Superior temporal gyrus (tissue), 1 donor: ENCODE measurements around the gene RGMA.
"Not testable (repeated sequence)": the region's sequence is repeated elsewhere in the genome, so short reads cannot be mapped to it uniquely, and the experiment has no call there.

Experiments
- DNase-seq: peaks from one replicate; pipeline ENCODE4 v3.0.0-alpha.2; 2016; ENCODE audit errors: extremely low spot score

The RGMA gene

DNA sequence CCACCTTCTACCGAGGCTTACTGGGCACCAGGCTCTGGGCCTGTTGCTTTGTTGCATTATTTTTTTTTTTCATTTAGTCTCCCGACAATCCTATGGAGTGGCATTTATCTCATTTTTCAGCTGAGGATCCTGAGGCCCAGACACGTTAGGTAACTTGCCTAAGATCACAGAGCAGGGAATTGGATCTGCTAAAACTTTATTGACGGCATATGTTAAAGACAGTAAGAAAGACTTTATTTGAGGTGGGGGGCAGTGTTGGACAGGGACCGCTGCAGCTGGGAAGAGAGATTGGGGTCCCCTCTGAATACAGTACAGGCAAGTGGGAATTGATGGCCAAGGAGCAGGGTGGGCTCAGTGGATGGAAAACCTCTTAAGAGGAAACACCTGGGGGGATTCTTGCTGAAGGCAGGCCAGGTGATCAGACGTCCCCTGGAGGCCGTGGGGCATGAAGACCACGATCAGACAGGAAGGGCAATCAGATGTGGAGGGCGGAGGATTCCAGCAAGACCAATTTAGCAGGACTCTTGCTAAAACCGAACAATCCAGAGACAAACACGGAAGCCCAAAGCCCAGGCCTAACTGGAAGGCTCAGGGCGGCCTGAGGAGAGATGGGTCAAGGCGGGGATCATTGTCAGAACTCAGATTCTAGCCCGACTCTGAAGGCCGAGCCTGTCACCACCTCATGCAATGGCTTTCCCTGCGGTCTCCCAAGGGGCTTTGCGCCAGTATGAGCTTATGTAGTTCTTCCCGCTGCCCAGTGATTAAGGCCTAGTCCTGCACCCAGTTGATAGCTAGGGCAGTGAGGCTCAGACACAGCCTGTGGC lies 53.7 kb downstream of the RGMA start:
- no peak for DNase-seq

DNA sequence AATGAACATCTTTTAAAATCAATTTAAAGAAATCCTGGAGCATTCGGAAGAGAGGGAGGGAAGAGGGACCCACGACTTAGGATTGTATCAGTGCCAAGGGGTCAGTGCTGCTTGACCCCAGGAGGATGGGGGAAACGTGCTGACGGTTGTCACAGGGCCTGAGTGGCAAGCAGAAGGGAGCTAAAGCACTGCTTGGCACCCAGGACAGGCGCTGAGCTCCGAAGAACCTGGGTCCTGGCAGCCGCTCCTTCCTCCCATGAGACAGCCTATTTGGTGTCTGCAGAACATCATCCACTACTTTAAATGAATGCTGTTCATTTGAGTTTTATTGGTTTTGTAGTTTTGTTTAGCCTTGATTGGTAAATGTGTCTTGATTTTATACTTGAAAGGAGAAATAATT lies 54.5 kb downstream of the RGMA start:
- DNase-seq, result no peak

DNA sequence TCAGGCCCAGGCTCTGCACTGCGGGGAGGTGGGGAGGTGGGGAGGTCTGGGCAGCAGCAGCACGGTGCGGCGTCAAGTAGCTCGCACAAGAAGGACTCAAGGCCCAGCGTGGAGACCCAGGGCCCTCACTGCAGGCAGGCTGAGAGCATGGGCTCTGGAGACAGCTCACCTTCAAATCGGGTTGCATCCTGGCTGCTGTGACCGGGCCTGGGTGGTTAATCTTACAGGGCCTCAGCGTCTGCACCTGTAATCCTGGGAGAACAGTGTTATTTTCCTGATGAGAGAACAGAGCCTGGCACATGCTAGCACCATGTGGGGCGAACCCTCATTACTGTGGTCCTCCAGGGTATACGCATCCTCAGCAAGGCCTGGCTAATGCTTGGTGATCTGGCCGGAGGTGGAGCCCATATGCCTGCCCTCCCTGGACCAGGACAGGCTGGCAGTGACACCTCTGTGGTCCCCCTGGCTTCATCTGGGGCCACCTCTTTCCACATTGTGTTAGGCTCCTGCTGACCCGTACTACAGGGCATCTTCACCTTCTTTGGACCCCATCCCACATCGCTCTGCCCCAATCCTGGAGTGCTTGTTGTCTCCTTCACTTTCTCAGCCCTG lies 55.5 kb downstream of the RGMA start:
- no peak for DNase-seq

DNA sequence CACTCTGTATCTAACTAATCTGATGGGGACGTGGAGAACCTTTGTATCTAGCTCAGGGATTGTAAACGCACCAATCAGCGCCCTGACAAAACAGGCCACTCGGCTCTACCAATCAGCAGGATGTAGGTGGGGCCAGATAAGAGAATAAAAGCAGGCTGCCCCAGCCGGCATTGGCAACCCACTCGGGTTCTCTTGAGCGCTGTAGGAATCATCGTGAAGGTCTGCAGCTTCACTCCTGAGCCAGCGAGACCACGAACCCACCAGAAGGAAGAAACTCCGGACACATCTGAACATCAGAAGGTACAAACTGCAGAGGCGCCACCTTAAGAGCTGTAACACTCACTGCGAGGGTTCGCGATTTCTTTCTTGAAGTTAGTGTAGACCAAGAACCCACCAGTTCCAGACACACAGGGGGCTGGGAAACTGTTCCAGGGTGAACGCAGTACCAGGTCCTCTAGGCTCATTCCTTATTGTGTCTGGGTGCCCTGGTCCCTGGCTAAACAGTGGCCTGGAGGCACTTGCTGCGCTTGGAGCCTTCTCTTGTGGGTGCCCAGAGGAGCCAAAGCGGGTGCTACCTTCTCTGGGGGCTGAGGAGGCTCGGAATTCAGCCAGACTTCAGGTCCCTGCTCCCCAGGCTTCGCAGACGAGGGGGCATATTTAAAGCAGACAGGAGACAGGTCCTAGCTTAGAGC lies 56.4 kb downstream of the RGMA start:
- not testable (repeated sequence) for DNase-seq

DNA sequence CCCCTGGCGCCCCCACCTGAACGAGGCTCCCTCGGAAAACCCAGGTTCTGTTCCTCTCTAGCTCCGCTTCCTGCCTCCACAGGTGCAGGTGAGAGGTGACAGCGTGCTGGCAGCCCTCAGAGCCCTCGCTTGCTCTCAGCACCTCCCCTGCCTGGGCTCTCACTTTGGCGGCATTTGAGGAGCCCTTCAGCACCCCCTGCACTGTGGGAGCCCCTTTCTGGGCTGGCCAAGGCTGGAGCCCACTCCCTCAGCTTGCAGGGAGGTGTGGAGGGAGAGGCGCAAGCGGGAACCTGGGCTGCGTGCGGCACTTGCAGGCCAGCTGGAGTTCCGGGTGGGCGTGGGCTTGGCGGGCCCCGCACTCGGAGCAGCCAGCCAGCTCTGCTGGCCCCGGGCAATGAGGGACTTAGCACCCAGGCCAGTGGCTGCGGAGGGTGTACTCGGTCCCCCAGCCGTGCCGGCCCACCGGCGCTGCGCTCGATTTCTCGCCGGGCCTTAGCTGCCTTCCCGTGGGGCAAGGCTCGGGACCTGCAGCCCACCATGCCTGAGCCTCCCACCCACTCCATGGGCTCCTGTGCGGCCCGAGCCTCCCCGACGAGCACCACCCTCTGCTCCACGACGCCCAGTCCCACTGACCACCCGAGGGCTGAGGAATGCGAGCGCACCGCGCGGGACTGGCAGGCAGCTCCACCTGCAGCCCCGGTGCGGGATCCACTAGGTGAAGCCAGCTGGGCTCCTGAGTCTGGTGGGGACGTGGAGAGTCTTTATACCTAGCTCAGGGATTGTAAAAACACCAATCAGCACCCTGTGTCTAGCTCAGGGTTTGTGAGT lies 57.2 kb downstream of the RGMA start:
- not testable (repeated sequence) for DNase-seq

DNA sequence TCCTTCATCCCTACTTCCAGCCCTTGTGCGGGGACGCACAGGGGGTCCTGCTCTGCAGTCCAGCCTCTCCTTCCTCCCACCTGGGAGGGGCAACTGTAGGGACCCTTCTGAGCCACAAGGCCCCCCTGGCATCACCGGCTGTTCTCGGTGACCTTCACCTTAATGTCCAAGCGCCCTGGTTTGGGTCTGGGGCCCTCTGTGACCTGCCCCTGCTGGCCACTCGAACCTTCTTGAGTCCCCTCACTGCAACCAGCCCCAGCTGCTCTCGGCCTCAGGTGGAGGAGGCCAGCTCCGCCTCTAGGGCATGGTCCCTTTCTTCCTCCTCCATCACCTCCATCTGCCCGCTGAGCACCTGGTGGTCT lies 57.9 kb downstream of the RGMA start:
- DNase-seq, result no peak

DNA sequence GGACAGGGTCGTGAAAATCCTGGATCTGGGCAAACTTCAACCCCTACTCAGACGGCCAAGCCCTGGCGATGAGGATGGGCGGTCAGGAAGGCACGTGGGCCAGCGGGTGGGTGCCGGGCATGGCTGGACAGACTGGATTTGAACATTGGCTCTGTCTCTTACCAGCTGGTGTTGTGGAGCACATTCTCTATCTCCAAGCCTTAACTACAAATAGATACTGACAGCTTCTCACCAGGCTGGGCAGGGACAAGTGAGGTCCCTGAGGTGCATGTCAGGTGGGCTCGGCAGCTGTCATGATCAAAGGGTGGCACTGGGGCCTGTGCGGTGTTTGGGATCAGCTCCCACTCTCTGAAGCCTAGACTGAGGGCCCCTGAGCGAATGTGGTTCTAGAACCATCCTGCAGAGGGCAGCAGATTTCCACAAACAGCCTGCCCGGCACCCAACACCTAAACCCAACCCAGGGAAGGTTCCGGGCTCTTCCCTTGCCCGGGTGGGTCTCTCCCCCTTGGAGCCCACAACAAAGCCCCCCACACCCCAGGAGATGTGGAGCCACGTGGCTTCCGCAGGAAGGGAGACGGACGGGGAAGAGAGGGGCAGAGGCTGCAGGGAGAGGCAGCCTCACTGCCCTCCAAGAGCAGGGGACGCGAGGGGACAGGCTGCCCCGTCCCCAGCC lies 58.4 kb downstream of the RGMA start:
- DNase-seq, result peak; percentile 90

DNA sequence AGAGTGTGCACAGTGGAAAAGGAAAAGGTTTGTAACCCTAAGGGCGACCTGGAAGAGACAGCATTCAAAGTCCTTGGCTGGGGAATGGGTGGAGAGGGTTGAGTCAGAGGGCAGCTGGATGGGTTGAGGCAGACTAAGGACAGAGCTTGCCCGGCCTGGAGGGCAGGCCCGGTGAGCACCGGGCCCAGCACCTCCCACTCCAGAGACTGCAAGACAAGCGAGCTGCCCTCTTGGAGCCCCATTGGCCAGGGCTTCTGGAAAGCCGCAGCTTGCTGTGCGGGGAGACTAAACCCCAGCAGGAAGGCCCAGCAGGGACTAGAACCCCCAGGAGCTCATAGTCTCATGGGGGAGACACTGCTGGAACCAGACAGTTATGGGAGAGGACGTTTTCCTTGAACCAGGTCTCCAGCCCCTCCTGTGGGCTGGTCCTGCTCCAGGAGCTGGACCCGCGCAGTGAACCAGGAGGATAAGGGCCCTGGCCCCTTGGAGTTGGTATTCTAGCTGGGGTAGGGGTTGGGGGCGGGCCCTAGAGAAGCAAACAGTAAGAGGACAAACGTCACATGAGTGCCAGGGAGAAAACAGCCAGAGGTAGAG lies 59.1 kb downstream of the RGMA start:
- no peak for DNase-seq

DNA sequence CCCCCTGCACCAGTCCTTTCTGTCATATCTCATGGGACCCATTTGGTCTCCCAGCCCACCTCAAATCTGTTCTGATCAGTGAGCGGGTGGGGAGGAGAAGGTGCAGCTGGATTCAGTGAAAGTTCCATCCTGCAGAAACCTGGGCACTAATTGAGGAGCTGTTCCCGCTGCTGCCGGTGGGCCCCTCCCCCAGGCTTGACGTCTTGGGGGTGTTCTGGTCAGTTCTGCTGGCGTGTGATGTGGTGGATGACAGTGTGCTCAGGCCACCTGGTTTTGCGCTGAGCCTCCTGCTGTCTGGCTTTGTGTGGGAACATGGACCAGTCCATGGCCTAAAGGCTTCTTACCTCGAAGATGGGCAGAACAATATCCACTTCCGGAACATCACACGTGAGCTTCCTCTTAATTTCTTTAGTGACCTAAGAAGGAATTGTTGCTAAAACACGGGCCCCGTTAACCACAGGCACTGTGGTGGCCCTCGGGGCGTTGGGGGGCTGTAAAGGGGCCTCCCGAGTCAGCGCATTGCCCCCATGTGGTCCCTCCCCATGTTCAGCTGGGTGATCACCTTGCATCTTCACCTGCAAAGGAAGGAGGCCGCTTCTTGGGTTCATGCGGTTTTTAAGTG lies 59.7 kb downstream of the RGMA start:
- no peak for DNase-seq

DNA sequence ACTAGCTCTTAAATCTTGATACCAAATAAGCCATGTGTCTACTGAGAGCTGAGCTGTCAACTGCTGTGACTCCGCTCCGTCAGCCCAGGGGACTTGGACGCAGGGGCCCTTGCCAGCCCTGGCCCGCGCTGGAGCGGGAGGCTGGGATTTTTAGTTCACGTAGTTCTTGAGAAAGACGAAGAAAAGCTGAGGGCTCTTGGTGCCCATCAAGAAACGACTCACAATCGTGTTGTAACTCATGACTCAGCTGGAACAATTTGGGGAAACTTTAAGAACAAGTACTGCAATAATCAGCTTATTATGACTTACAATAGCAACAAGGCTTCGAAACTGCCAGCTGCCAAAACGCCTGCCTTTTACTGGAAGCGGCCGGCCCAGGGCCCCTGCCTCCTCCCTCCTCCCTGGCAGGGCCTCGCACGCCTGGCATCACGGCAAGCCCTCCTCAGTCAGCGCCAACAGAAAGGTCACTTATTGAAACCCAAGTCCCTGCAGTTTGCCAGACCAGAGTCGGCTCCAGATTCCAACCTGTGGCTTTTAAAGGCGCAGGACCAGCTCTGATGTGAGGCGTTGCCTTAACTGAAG lies 60.3 kb downstream of the RGMA start:
- DNase-seq, result peak; percentile 70

DNA sequence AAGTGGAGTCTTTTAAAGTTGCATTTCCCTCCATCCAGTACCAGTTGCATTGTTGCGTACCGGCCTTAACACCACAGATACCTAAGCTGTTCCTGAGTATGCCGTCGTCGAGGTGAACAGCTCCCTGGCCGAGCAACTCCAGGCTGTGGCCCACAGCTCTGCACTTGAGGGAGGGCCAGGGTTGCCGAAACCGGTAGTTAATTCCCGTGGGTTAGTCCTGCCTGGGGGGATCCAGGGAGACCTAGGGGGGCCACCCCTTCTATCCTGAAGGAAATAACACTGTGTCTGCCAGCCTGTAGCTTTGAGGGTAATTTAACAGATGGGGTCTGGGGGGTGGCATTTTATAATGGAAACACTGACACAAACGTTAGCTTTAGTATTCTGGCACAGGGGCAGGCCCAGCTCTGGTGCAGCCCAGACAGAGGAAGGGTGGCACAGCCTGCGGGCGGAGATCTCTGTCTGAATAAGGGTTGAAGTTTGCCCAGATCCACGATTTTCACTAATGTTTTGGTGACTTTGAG lies 60.8 kb downstream of the RGMA start:
- DNase-seq, result no peak

DNA sequence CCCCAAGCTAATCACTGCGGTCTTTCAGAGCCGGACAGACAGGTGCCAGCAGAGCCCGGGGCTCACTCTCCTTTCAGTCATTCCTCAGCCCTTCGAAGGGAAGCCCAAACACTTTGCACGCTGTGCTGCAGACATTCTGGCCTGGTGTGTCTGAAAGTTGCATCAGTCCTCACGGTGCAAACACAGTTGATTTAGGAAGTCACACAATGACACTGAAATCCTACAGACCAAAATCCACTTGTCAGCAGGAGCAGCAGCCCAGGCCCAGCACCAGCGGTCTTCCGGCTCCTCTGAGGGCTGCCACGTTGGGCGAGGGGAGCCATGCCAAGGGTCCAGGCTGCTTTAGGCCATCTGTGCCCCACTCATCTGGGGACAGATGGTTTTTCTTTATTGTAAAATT lies 61.6 kb downstream of the RGMA start:
- DNase-seq, result no peak

DNA sequence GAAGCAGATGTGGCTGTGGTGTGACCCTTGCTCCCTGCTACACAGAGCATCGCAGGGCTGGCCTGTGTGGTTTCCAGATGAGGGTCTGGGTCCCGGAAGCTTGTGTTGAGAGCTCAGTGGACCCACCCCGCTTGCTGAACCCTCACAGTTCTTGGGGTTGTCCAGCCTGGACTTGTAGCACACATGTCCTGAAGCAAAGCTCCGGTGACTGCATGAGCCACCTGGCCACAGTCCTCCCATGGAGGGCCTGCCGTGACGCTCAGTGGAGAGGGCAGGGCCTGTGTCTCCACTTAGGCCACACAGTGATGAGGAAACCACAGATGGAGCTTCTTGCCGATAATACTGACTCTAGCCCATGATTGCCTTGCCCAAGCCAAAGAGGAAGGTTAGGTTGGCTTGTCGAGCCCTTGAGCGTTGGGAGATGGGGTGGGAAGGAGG lies 62.6 kb downstream of the RGMA start:
- DNase-seq, result no peak

DNA sequence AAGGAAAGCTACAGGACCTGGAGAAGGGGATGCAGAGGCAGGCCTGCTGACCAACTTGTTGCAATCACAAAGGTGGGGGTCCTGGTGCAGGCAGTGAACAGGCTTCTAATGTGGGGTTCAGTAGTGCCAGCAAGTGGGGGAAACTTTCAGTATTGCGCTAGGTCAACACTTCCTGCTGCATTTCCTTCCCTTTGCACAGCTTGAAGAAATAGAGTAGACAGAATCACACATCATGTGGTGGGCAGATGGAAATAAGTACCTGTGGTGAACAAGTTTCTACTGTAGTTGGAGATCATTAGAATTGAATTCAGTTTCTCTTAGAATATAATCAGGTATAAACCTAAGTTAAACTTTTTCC lies 63.4 kb downstream of the RGMA start:
- DNase-seq, result no peak

DNA sequence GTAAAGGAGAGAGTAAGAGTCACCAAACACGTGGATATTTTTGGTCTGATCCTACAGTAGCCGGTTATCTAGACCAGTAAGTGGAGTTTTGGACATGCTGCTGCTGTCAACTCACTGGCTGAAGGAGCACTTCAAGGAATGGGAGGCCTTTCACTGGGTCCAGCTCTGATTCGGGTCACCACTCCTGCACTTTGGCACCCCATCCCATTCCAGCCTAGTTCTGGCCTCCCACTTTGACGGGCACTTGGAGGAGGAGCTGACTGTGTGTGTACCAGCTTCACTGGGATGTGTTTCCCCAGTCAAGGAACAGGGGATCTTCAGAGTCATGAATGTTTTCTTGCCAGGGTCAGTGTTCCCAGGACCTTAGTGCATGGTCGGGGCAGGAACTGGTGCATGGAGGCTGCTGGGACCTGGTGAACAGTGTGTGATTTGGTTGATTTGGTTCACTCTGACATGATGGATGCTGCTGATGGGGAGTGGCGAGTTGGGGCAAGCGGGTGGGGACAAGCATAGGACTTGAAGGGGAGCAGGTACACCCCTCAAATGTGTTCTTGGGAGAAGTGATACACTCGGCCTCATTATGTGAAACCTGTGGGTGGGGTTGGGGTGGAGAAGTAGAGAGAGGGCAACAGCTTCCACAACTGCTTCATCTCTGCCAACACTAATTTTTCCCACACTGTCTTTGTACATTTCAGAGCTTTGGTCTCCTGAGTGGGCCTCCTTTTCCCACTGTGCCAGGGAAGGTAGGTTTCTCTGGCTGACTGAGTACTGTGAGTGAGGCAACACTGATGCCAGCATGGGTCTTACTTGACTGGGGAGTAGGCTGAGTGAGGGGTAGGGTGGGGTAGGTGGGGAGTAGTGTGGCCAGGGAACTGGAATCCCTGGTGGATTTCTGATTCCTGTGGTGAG lies 64.0 kb downstream of the RGMA start:
- DNase-seq, result no peak

DNA sequence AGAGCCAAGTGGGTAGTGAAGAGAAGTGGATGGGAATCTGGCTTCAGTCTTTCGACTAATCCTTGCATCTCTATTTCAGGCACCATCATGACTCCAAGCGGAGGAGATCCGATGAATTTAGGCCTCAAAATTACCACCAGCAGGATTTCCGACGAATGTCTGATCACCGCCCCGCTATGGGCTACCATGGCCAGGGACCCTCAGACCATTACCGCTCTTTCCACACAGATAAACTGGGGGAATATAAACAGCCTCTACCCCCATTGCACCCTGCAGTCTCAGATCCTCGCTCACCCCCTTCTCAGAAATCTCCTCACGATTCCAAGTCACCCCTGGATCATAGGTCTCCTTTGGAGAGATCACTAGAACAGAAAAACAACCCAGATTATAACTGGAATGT lies 64.7 kb downstream of the RGMA start:
- no peak for DNase-seq

DNA sequence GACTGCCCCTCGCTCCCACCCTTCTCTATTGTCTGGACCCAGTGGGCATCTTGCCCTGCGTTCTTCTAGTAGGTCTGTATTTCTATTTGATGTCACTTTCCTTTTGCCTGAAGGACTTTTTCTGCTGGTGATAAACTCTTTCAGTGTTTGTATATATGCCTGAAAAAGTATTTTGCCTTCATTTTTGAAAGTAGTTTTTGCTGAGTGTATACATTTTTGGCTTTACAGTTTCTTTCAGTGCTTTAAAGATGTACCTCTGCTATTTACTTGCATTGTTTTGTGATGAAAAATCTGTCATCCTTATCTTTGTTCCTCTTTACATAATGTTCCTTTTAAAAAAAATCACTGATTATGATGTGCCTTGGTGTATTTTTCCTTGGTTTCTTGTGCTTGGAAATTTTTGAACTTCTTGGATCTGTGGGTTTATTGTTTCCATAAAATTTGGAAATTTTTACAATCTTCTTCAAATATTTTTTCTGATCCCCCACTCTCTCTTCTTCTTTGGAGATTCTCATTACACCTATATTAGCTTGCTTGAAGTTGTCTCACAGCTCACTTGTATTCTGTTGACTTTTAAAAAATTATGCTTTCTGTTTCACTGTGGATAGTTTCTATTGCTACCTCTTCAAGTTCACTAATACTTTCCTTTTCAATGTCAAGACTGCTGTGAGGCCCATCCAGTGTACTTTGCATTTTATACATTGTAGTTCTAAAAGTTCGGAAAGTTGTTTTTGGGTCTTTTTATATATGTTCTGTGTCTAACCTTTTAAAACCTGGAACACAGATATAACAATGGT lies 67.8 kb downstream of the RGMA start:
- no peak for DNase-seq

DNA sequence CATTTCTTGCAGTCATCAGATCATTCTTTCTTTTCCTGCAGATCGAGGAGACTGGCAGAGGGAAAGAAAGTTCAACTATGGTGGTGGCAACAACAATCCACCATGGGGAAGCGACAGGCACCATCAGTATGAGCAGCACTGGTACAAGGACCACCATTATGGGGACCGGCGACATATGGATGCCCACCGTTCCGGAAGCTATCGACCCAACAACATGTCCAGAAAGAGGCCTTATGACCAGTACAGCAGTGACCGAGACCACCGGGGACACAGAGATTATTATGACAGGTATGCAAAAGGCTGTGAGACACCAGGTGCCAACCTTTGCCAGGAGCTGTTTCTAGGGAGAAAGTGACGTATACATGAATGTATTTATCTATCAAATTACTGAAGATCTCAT lies 69.0 kb downstream of the RGMA start:
- no peak for DNase-seq
